Measurements from ENCODE around the gene PPP2R2C. TPM values are rescaled to one million over a fixed set of nuclear protein-coding genes. Genes with fewer than 3 reads are reported as not detected.

PPP2R2C gene
- polyA plus RNA-seq, 1 of the 3 experiments (the other 2 are of a cell fraction): 0.21 TPM

DNA sequence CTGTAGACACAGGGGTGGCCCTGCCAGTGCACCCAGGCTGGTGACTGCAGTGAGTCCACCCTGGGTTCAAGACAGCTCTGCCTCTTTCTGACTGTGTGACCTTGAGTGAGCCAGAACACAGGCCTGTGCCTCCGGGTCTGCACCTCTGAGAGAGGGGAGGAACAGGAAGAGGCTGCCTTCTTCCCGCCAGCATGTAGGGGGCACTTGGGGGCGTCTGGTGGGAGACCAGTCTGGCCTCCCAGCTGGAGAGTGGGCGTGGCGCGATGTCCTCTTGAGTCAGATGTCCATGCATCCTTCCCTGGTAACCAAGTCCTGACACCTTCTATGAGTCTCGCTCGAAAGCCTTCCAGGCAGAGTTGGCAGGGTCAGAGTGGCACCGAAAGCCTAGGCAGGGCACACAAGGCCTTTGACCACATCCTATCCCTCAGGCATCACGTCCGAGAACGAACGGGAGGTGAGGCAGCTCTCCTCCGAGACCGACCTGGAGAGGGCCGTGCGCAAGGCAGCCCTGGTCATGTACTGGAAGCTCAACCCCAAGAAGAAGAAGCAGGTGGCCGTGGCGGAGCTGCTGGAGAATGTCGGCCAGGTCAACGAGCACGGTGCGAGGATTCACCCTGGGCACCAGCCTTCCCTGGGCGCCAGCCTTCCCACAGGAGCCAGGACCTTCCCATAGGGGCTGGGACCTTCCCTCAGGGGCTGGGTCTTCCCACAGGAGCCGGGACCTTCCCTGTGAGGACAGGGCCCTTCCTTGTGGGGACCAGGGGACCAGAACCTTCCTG is 181.5 kb downstream of the PPP2R2C start:
- H3K9me2 ChIP-seq: no peaks in the 10 kb centered on the region
- no peaks in the 10 kb centered on the region for H3K27me3 ChIP-seq (ENCODE audit: insufficient read depth)
- H3K9ac ChIP-seq: no peak overlapping the region
- H3K4me3 ChIP-seq (ENCODE audit: low read depth in 2 of 2, low read length in 1 of 2): no peak overlapping the region
- H3K4me2 ChIP-seq: no peak overlapping the region
- H2AFZ ChIP-seq (ENCODE audit: low read depth): no peak overlapping the region
- H3F3A ChIP-seq (replicated peaks; ENCODE audit: insufficient read depth): no peaks in the 10 kb centered on the region
- 97% methylated on average over 7 of the region's 25 CpGs for WGBS (ENCODE audit: low lambda C conversion rate)
- no peak overlapping the region for H3K27ac ChIP-seq (ENCODE audit: low read depth in 2 of 2, low read length in 1 of 2)
- H4K20me1 ChIP-seq (ENCODE audit: insufficient read depth): no peaks in the 10 kb centered on the region
- no peaks in the 10 kb centered on the region for H3K9me3 ChIP-seq
- peaks cover 0 to 10% of the 10 kb centered on the region in 2 experiments for H3K36me3 ChIP-seq (replicated peaks in 1 of 2; ENCODE audit: control insufficient read depth in 1 of 2, insufficient read depth in 2 of 2, low read length in 1 of 2)
- POLR2A ChIA-PET: no interaction called here
- H3K4me1 ChIP-seq (ENCODE audit: control insufficient read depth in 1 of 2, insufficient read depth in 2 of 2, low read depth in 1 of 2, low read length in 1 of 2): no peaks in the 10 kb centered on the region
- TF ChIP-seq GABPA (IDR thresholded peaks at IDR 0.05; ENCODE audit: low read depth) (no peak), TEAD4 (IDR thresholded peaks at IDR 0.05; ENCODE audit: borderline replicate concordance, insufficient read depth) (no peak), EZH2phosphoT487 (IDR thresholded peaks at IDR 0.05; ENCODE audit: borderline replicate concordance, low read depth) (no peak), RAD21 (IDR thresholded peaks at IDR 0.05; ENCODE audit: low read length) (no peak)
- TF ChIP-seq, protein P1, sequence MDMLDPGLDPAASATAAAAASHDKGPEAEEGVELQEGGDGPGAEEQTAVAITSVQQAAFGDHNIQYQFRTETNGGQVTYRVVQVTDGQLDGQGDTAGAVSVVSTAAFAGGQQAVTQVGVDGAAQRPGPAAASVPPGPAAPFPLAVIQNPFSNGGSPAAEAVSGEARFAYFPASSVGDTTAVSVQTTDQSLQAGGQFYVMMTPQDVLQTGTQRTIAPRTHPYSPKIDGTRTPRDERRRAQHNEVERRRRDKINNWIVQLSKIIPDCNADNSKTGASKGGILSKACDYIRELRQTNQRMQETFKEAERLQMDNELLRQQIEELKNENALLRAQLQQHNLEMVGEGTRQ (IDR thresholded peaks at IDR 0.05; ENCODE audit: borderline replicate concordance, low read depth, low read length): no peak
- TF ChIP-seq, protein P2, sequence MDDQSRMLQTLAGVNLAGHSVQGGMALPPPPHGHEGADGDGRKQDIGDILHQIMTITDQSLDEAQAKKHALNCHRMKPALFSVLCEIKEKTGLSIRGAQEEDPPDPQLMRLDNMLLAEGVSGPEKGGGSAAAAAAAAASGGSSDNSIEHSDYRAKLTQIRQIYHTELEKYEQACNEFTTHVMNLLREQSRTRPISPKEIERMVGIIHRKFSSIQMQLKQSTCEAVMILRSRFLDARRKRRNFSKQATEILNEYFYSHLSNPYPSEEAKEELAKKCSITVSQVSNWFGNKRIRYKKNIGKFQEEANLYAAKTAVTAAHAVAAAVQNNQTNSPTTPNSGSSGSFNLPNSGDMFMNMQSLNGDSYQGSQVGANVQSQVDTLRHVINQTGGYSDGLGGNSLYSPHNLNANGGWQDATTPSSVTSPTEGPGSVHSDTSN (IDR thresholded peaks at IDR 0.05): no peak
- TF ChIP-seq, protein P3, sequence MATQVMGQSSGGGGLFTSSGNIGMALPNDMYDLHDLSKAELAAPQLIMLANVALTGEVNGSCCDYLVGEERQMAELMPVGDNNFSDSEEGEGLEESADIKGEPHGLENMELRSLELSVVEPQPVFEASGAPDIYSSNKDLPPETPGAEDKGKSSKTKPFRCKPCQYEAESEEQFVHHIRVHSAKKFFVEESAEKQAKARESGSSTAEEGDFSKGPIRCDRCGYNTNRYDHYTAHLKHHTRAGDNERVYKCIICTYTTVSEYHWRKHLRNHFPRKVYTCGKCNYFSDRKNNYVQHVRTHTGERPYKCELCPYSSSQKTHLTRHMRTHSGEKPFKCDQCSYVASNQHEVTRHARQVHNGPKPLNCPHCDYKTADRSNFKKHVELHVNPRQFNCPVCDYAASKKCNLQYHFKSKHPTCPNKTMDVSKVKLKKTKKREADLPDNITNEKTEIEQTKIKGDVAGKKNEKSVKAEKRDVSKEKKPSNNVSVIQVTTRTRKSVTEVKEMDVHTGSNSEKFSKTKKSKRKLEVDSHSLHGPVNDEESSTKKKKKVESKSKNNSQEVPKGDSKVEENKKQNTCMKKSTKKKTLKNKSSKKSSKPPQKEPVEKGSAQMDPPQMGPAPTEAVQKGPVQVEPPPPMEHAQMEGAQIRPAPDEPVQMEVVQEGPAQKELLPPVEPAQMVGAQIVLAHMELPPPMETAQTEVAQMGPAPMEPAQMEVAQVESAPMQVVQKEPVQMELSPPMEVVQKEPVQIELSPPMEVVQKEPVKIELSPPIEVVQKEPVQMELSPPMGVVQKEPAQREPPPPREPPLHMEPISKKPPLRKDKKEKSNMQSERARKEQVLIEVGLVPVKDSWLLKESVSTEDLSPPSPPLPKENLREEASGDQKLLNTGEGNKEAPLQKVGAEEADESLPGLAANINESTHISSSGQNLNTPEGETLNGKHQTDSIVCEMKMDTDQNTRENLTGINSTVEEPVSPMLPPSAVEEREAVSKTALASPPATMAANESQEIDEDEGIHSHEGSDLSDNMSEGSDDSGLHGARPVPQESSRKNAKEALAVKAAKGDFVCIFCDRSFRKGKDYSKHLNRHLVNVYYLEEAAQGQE (IDR thresholded peaks at IDR 0.05; ENCODE audit: low read depth, low read length): no peak
- DNase-seq: no peak
- H3K79me2 ChIP-seq (ENCODE audit: insufficient read depth): no peaks in the 10 kb centered on the region
- CTCF ChIA-PET: no interaction called here

DNA sequence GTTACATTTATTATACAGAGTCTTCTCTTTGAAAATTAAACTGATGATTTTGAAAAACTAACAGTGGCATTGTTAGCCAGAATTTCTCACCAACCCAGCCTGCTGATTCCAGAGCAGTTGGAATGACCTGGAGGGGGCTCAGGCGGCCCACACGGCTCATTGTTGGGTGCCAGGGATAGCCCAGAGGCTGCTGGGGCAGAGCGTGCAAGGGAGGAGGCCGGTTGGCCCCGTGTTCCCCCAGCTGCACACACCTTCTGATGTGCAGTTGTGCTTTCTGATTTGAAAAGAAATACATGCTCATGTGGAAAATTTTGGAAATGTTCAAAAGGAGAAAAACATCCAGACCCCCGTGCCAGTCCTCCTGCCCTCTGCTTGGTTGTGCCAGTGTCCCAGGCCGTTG is 182.2 kb downstream of the PPP2R2C start:
- POLR2A ChIA-PET: no interaction called here
- no peaks in the 10 kb centered on the region for H3K79me2 ChIP-seq (ENCODE audit: insufficient read depth)
- no peak for DNase-seq
- no peaks in the 10 kb centered on the region for H3K9me3 ChIP-seq
- peaks cover 0 to 10% of the 10 kb centered on the region in 2 experiments for H3K36me3 ChIP-seq (replicated peaks in 1 of 2; ENCODE audit: control insufficient read depth in 1 of 2, insufficient read depth in 2 of 2, low read length in 1 of 2)
- no peak overlapping the region for H3K9ac ChIP-seq
- H3K4me1 ChIP-seq (ENCODE audit: control insufficient read depth in 1 of 2, insufficient read depth in 2 of 2, low read depth in 1 of 2, low read length in 1 of 2): no peaks in the 10 kb centered on the region
- H4K20me1 ChIP-seq (ENCODE audit: insufficient read depth): no peaks in the 10 kb centered on the region
- no peak overlapping the region for H3K4me3 ChIP-seq (ENCODE audit: low read depth in 2 of 2, low read length in 1 of 2)
- no peak overlapping the region for H2AFZ ChIP-seq (ENCODE audit: low read depth)
- H3K27me3 ChIP-seq (ENCODE audit: insufficient read depth): no peaks in the 10 kb centered on the region
- H3F3A ChIP-seq (replicated peaks; ENCODE audit: insufficient read depth): no peaks in the 10 kb centered on the region
- H3K9me2 ChIP-seq: no peaks in the 10 kb centered on the region
- CTCF ChIA-PET: interaction anchor here (0.8 kb wide), 2 partner anchors 17 to 37 kb away, joined by 3 read pairs; no protein-coding TSS in a partner anchor
- no peak overlapping the region for H3K4me2 ChIP-seq
- H3K27ac ChIP-seq (ENCODE audit: low read depth in 2 of 2, low read length in 1 of 2): no peak overlapping the region
- 83% methylated on average over 4 of the region's 7 CpGs for WGBS (ENCODE audit: low lambda C conversion rate)
- TF ChIP-seq CHD2 (IDR thresholded peaks at IDR 0.05; ENCODE audit: low read length, partially characterized antibody) (no peak), TEAD4 (IDR thresholded peaks at IDR 0.05; ENCODE audit: borderline replicate concordance, insufficient read depth) (no peak), YY1 (IDR thresholded peaks at IDR 0.05; ENCODE audit: low read depth) (no peak), TCF12 (IDR thresholded peaks at IDR 0.05) (no peak), RXRA (IDR thresholded peaks at IDR 0.05; ENCODE audit: borderline replicate concordance, low read depth) (no peak), GABPA (IDR thresholded peaks at IDR 0.05; ENCODE audit: low read depth) (no peak), NFIC (IDR thresholded peaks at IDR 0.05; ENCODE audit: borderline replicate concordance) (no peak), EZH2phosphoT487 (IDR thresholded peaks at IDR 0.05; ENCODE audit: borderline replicate concordance, low read depth) (no peak), RCOR1 (IDR thresholded peaks at IDR 0.05; ENCODE audit: low read length) (no peak)
- TF ChIP-seq, protein P4, sequence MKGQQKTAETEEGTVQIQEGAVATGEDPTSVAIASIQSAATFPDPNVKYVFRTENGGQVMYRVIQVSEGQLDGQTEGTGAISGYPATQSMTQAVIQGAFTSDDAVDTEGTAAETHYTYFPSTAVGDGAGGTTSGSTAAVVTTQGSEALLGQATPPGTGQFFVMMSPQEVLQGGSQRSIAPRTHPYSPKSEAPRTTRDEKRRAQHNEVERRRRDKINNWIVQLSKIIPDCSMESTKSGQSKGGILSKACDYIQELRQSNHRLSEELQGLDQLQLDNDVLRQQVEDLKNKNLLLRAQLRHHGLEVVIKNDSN (IDR thresholded peaks at IDR 0.05; ENCODE audit: borderline replicate concordance, low read depth): no peak
- TF ChIP-seq, protein P2 (IDR thresholded peaks at IDR 0.05): no peak
- TF ChIP-seq, protein P5, sequence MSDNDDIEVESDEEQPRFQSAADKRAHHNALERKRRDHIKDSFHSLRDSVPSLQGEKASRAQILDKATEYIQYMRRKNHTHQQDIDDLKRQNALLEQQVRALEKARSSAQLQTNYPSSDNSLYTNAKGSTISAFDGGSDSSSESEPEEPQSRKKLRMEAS (IDR thresholded peaks at IDR 0.05; ENCODE audit: low read depth): no peak
- TF ChIP-seq, protein P6, sequence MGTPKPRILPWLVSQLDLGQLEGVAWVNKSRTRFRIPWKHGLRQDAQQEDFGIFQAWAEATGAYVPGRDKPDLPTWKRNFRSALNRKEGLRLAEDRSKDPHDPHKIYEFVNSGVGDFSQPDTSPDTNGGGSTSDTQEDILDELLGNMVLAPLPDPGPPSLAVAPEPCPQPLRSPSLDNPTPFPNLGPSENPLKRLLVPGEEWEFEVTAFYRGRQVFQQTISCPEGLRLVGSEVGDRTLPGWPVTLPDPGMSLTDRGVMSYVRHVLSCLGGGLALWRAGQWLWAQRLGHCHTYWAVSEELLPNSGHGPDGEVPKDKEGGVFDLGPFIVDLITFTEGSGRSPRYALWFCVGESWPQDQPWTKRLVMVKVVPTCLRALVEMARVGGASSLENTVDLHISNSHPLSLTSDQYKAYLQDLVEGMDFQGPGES (IDR thresholded peaks at IDR 0.05; ENCODE audit: low read depth, low read length): no peak

All from SK-N-SH (cell line).